ENCODE results near the gene NEU3. TPM values are rescaled to one million over a fixed set of nuclear protein-coding genes. Genes with fewer than 3 reads are reported as not detected.

NEU3 gene
- total RNA-seq, 1 experiment from 2014 or later: 29.0 TPM

GRCh38 chr11:75025561-75025960, 36.8 kb downstream of the NEU3 start:
- no peak overlapping the region for H3K27ac ChIP-seq (ENCODE audit: low read length)
- BruUV-seq (replicated peaks): no TSS peak
- H3K4me3 ChIP-seq (ENCODE audit: low read depth in 2 of 2, low read length in 2 of 2): no peak overlapping the region
- ChIA-PET POLR2A (no interaction called here), CTCF (no interaction called here)
- intact Hi-C loops (cut with micrococcal nuclease; ENCODE audit: unreplicated experiment) (no loop called here), in situ Hi-C loops (cut with HindIII; ENCODE audit: low pct_unique_long_range_greater_than_20kb, low sequenced_read_pairs) (no loop called here)
- H3K27me3 ChIP-seq (ENCODE audit: control insufficient read depth, insufficient read depth, low read length): no peaks in the 10 kb centered on the region
- H3K4me1 ChIP-seq (ENCODE audit: control insufficient read depth, insufficient read depth, low read length): no peaks in the 10 kb centered on the region
- H3K36me3 ChIP-seq (ENCODE audit: control insufficient read depth, insufficient read depth, low read length): no peaks in the 10 kb centered on the region
- H3K9me3 ChIP-seq (ENCODE audit: control insufficient read depth, insufficient read depth, low read depth, low read length): no peaks in the 10 kb centered on the region
- ATAC-seq: no peak
- DNase-seq (ENCODE audit: low read depth, low spot score): no peak
- no peak for TF ChIP-seq CTCF (IDR thresholded peaks at IDR 0.05)
- no peak for TF ChIP-seq SIN3A (IDR thresholded peaks at IDR 0.05; ENCODE audit: borderline replicate concordance, insufficient read depth, low read depth, low read length)
- no peak for TF ChIP-seq REST (IDR thresholded peaks at IDR 0.05; ENCODE audit: insufficient read depth in 1 of 2, low read depth in 2 of 2, low read length in 1 of 2)

- Histone ChIP-seq H3K4me3 (ENCODE audit: low read depth in 2 of 2, low read length in 2 of 2) (no peak overlapping the region), H3K9me3 (ENCODE audit: control insufficient read depth, insufficient read depth, low read depth, low read length) (no peaks in the 10 kb centered on the region), H3K4me1 (ENCODE audit: control insufficient read depth, insufficient read depth, low read length) (no peaks in the 10 kb centered on the region), H3K27ac (ENCODE audit: low read length) (no peak overlapping the region), H3K27me3 (ENCODE audit: control insufficient read depth, insufficient read depth, low read length) (no peaks in the 10 kb centered on the region), H3K36me3 (ENCODE audit: control insufficient read depth, insufficient read depth, low read length) (no peaks in the 10 kb centered on the region)
- TF ChIP-seq CTCF (IDR thresholded peaks at IDR 0.05): no peak
- TF ChIP-seq REST (IDR thresholded peaks at IDR 0.05; ENCODE audit: insufficient read depth in 1 of 2, low read depth in 2 of 2, low read length in 1 of 2): no peak
- no peak for TF ChIP-seq TCF7L2 (IDR thresholded peaks at IDR 0.05; ENCODE audit: low read depth, low read length)
- TF ChIP-seq POLR2AphosphoS5 (IDR thresholded peaks at IDR 0.05; ENCODE audit: low read depth, low read length): no peak
- no peak for TF ChIP-seq SIN3A (IDR thresholded peaks at IDR 0.05; ENCODE audit: borderline replicate concordance, insufficient read depth, low read depth, low read length)
- in situ Hi-C loops (cut with HindIII; ENCODE audit: low pct_unique_long_range_greater_than_20kb, low sequenced_read_pairs) (no loop called here), intact Hi-C loops (cut with micrococcal nuclease; ENCODE audit: unreplicated experiment) (no loop called here)
- ChIA-PET POLR2A (no interaction called here), CTCF (no interaction called here)
- no TSS peak for BruUV-seq (replicated peaks)
- no peak for ATAC-seq
- DNase-seq (ENCODE audit: low read depth, low spot score): no peak
Measured at GRCh38 chr11:75028321-75028720, 39.6 kb downstream of the NEU3 start.

Measured in Panc1 (cell line).